ENCODE results near the gene MYLK4.

DNA sequence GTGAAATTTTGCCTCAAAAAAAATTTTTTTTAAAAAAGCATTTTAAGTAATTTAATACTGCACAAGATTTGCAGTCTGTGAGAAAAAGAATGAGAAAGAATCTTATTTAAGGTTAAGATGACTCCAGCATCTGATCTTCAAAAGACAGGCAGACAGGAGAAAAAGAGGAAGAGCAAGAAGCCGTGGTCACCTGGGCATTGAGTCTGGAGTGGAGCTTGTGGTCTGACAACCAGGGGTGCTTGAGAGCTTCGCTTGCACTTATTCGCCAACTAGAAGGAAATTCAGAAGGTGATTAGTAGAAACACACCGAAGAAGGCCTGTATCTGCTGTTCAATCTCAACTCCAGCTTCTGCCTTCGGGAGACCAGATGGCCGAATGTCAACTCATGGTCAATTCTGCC lies 75.9 kb downstream of the MYLK4 start:
- TF ChIP-seq, protein P1, sequence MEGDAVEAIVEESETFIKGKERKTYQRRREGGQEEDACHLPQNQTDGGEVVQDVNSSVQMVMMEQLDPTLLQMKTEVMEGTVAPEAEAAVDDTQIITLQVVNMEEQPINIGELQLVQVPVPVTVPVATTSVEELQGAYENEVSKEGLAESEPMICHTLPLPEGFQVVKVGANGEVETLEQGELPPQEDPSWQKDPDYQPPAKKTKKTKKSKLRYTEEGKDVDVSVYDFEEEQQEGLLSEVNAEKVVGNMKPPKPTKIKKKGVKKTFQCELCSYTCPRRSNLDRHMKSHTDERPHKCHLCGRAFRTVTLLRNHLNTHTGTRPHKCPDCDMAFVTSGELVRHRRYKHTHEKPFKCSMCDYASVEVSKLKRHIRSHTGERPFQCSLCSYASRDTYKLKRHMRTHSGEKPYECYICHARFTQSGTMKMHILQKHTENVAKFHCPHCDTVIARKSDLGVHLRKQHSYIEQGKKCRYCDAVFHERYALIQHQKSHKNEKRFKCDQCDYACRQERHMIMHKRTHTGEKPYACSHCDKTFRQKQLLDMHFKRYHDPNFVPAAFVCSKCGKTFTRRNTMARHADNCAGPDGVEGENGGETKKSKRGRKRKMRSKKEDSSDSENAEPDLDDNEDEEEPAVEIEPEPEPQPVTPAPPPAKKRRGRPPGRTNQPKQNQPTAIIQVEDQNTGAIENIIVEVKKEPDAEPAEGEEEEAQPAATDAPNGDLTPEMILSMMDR (IDR thresholded peaks at IDR 0.05; ENCODE audit: low read depth, low read length, poor library complexity, severe bottlenecking), result no peak
- TF ChIP-seq EZH2phosphoT487 (IDR thresholded peaks at IDR 0.05; ENCODE audit: borderline replicate concordance, low read length), result no peak
